OCI-LY3 (cell line): ENCODE data around the gene PLAC8.

ENCODE experiments used
- EZH2phosphoT487 ChIP-seq: fragments of 200-600 bp; shearing (Covaris generic); IDR thresholded peaks from 2 replicates; pipeline ENCODE4 v1.6.1; 2018; ENCODE audit warnings: antibody characterized with exemption, mixed run types, low read depth
- TF ChIP-seq, protein P1 (sequence below): fragments of 200-600, 300-600 bp; sonication (generic); IDR thresholded peaks from 2 replicates; pipeline ENCODE4 v1.5.1; 2014; ENCODE audit warnings: antibody characterized with exemption, low read length, low read depth

DNA sequence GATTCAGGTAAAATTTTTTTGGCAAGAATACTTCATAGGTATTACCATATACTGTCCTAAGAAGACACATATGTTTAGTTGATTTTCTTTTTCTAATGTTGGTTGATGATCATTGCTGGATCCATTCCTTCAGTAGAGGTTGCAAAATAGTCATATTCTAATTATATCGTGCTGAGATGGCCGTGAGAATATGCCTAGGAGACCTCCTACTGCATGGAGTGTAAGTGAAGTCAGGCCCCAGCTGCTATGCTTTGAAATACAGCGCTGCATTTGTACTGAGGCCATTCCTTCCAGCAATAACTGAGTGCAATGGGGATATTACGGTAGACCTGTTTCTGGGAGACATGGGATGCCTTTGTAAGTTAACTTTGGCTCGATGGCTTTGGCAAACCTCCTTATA is 6.7 kb upstream of the PLAC8 start:
- TF ChIP-seq, protein P1, sequence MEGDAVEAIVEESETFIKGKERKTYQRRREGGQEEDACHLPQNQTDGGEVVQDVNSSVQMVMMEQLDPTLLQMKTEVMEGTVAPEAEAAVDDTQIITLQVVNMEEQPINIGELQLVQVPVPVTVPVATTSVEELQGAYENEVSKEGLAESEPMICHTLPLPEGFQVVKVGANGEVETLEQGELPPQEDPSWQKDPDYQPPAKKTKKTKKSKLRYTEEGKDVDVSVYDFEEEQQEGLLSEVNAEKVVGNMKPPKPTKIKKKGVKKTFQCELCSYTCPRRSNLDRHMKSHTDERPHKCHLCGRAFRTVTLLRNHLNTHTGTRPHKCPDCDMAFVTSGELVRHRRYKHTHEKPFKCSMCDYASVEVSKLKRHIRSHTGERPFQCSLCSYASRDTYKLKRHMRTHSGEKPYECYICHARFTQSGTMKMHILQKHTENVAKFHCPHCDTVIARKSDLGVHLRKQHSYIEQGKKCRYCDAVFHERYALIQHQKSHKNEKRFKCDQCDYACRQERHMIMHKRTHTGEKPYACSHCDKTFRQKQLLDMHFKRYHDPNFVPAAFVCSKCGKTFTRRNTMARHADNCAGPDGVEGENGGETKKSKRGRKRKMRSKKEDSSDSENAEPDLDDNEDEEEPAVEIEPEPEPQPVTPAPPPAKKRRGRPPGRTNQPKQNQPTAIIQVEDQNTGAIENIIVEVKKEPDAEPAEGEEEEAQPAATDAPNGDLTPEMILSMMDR = no peak
- TF ChIP-seq EZH2phosphoT487 = no peak
